GM18498 (cell line): ENCODE measurements around the gene FXYD7.

Source experiments
- ATAC-seq: cut with Tn5 transposase; IDR thresholded peaks from one replicate; pipeline ENCODE4 v1.9.1; 2021; ENCODE audit warnings: mild to moderate bottlenecking, moderate library complexity; ENCODE audit not compliant: unreplicated experiment

The FXYD7 gene

GRCh38 chr19:35162471-35163326 lies 19.6 kb downstream of the FXYD7 start:
- ATAC-seq, result no peak

GRCh38 chr19:35164418-35164817 lies 21.4 kb downstream of the FXYD7 start:
- no peak for ATAC-seq

GRCh38 chr19:35165200-35166058 lies 22.4 kb downstream of the FXYD7 start:
- no peak for ATAC-seq

- no peak for ATAC-seq
These were observed 23.3 kb downstream of the FXYD7 start for GRCh38 chr19:35166100-35167063.

- no peak for ATAC-seq
These were observed 24.4 kb downstream of the FXYD7 start for GRCh38 chr19:35167251-35168119.

GRCh38 chr19:35168196-35168595 lies 25.1 kb downstream of the FXYD7 start:
- no peak for ATAC-seq

- no peak for ATAC-seq
These were observed 26.4 kb downstream of the FXYD7 start for GRCh38 chr19:35169221-35169995.

- no peak for ATAC-seq
These were observed 27.5 kb downstream of the FXYD7 start for GRCh38 chr19:35170359-35171061.

GRCh38 chr19:35171730-35172129 lies 28.7 kb downstream of the FXYD7 start:
- ATAC-seq, result no peak

GRCh38 chr19:35174226-35174625 lies 31.2 kb downstream of the FXYD7 start:
- ATAC-seq, result no peak

GRCh38 chr19:35176181-35176570 lies 33.1 kb downstream of the FXYD7 start:
- ATAC-seq, result no peak

- ATAC-seq, result no peak
These were observed 34.6 kb downstream of the FXYD7 start for GRCh38 chr19:35177377-35178274.

- no peak for ATAC-seq
These were observed 35.6 kb downstream of the FXYD7 start for GRCh38 chr19:35178701-35179100.

GRCh38 chr19:35179830-35180229 lies 36.8 kb downstream of the FXYD7 start:
- no peak for ATAC-seq

- ATAC-seq, result no peak
These were observed 38.3 kb downstream of the FXYD7 start for GRCh38 chr19:35181387-35181786.

- ATAC-seq, result no peak
These were observed 41.2 kb downstream of the FXYD7 start for GRCh38 chr19:35184267-35184666.

GRCh38 chr19:35184884-35185283 lies 41.8 kb downstream of the FXYD7 start:
- no peak for ATAC-seq
